ENCODE measurements around the gene GANC. TPM values are rescaled to one million over a fixed set of nuclear protein-coding genes. Genes with fewer than 3 reads are reported as not detected.

The GANC gene
- total and polyA plus RNA-seq, 9 of the 15 experiments (the other 6 are each of a cell fraction or from before 2014, with no cell fraction given): 10.9 to 19.0 (median 14.5) TPM

- TF ChIP-seq ZBTB5 (IDR thresholded peaks at IDR 0.05) (no peak), SMARCB1 (IDR thresholded peaks at IDR 0.05; ENCODE audit: insufficient read length, low read depth) (no peak), E2F6 (IDR thresholded peaks at IDR 0.05; ENCODE audit: borderline replicate concordance in 1 of 2, extremely low read depth in 1 of 2, insufficient read depth in 1 of 2, insufficient read length in 1 of 2, low read depth in 1 of 2, low read length in 1 of 2, poor library complexity in 1 of 2, severe bottlenecking in 1 of 2) (peak; percentile 36 to 47), C11orf30 (IDR thresholded peaks at IDR 0.05; ENCODE audit: low read depth) (peak; percentile 94), THRAP3 (IDR thresholded peaks at IDR 0.05; ENCODE audit: borderline replicate concordance) (no peak), IRF9 (tag; IDR thresholded peaks at IDR 0.05) (no peak), ZNF165 (CRISPR knock-in tag; IDR thresholded peaks at IDR 0.05; ENCODE audit: borderline replicate concordance) (no peak), FOXO4 (CRISPR knock-in tag; IDR thresholded peaks at IDR 0.05) (no peak), KAT2B (IDR thresholded peaks at IDR 0.05; ENCODE audit: low read depth, low read length) (no peak), FOXK1 (CRISPR knock-in tag; IDR thresholded peaks at IDR 0.05; ENCODE audit: borderline replicate concordance) (peak; percentile 58; the same call in 1 of the 2 replicates), HNRNPUL1 (IDR thresholded peaks at IDR 0.05; ENCODE audit: low read length) (no peak), TFE3 (CRISPR knock-in tag; IDR thresholded peaks at IDR 0.05) (no peak), SUPT5H (IDR thresholded peaks at IDR 0.05) (peak; percentile 99), SREBF1 (IDR thresholded peaks at IDR 0.05; ENCODE audit: borderline replicate concordance, low read depth, low read length) (no peak), ADNP (tag; IDR thresholded peaks at IDR 0.05) (no peak), SNIP1 (IDR thresholded peaks at IDR 0.05; ENCODE audit: low read depth) (no peak), THAP12 (CRISPR knock-in tag; IDR thresholded peaks at IDR 0.05) (no peak)
These were observed at the start of gene GANC, which contains the start of gene TMEM87A (continued) for GRCh38 chr15:42272939-42273899.
